Lower leg skin (tissue), 4 donors: ENCODE measurements around the gene PFKFB2. TPM values are rescaled to one million over a fixed set of nuclear protein-coding genes. Genes with fewer than 3 reads are reported as not detected.

Source experiments
- DNase-seq, 2 donors: peaks; one replicate each; pipeline ENCODE4 v3.0.0-alpha.2; 2019; ENCODE audit warnings: low spot score in 2 of 2
- H3K4me3 ChIP-seq: fragments of 200-600 bp; sonication (generic); 2 replicates; pipeline ENCODE4 v1.5.1; 2017; ENCODE audit warnings: mild to moderate bottlenecking, low read depth; ENCODE audit not compliant: poor library complexity, severe bottlenecking
- CTCF ChIP-seq, 3 donors: fragments of 450-650 bp; IDR thresholded peaks; one replicate each; pipeline ENCODE4 v1.5.1; 2016; ENCODE audit warnings: antibody characterized with exemption in 3 of 3, mild to moderate bottlenecking in 3 of 3, moderate library complexity in 2 of 3
- POLR2A ChIP-seq, 2 donors: fragments of 450-650 bp; IDR thresholded peaks; one replicate each; pipeline ENCODE4 v1.6.1; 2016 to 2017; ENCODE audit warnings: antibody characterized with exemption in 2 of 2, mild to moderate bottlenecking in 1 of 2, moderate library complexity in 1 of 2
- WGBS, 2 donors: methylation state at CpG; one replicate each; pipeline ENCODE4 v1.1.5; 2018; 5-methylcytosine and 5-hydroxymethylcytosine counted together
- intact Hi-C: fragments of 100-400 bp; cut with DNase I; formaldehyde crosslinking; loops from one replicate; pipeline ENCODE4 v1.15.0; 2023; ENCODE audit warnings: low total_unique reads
- total RNA-seq, 4 donors: library from RNA; depleted of rRNA; stranded (reverse); fragments of >200 nt; gene quantifications; one replicate each; pipeline ENCODE4 v1.1.0, GENCODE V29; 2016

The PFKFB2 gene
- total RNA-seq, 4 donors from 2014 or later: 12.6 to 22.6 (median 16.8) TPM

- intact Hi-C loops: no loop called here
- no peak overlapping the region for H3K4me3 ChIP-seq
- no peak for DNase-seq
- 50 to 67% methylated on average over 3 of the region's 3 CpGs for WGBS, 2 donors
- TF ChIP-seq CTCF (IDR thresholded peaks at IDR 0.05) (no peak), POLR2A (IDR thresholded peaks at IDR 0.05) (no peak)
Measured at GRCh38 chr1:207097871-207098324, 44.8 kb downstream of the PFKFB2 start.

- WGBS, 2 donors: 88 to 90% methylated on average over 1 of the region's 1 CpG
- intact Hi-C loops: no loop called here
- no peak for DNase-seq
- TF ChIP-seq CTCF (IDR thresholded peaks at IDR 0.05) (no peak), POLR2A (IDR thresholded peaks at IDR 0.05) (no peak)
- no peak overlapping the region for H3K4me3 ChIP-seq
Measured at GRCh38 chr1:207101720-207102119, 48.6 kb downstream of the PFKFB2 start.

- TF ChIP-seq POLR2A (IDR thresholded peaks at IDR 0.05) (no peak), CTCF (IDR thresholded peaks at IDR 0.05) (no peak)
- WGBS, 2 donors: 79 to 80% methylated on average over 5 of the region's 5 CpGs
- no peak for DNase-seq
- H3K4me3 ChIP-seq: no peak overlapping the region
- intact Hi-C loops: no loop called here
Measured at GRCh38 chr1:207102146-207102545, 49.1 kb downstream of the PFKFB2 start.

GRCh38 chr1:207102659-207103058, 49.6 kb downstream of the PFKFB2 start:
- WGBS, 2 donors: 84 to 94% methylated on average over 1 of the region's 1 CpG
- no peak for DNase-seq

GRCh38 chr1:207103892-207104373, 50.9 kb downstream of the PFKFB2 start, which contains the start of gene C4BPA:
C4BPA (plus strand) TSS chr1:207104233; CDS start chr1:207113026, 8,793 bp downstream.
- intact Hi-C loops: no loop called here
- WGBS, 2 donors: 81 to 90% methylated on average over 7 of the region's 7 CpGs
- no peak for DNase-seq
- no peak within 1 kb of the TSS for H3K4me3 ChIP-seq
- TF ChIP-seq POLR2A (IDR thresholded peaks at IDR 0.05) (no peak), CTCF (IDR thresholded peaks at IDR 0.05) (no peak)

More at GRCh38 chr1:207102659-207103058, 49.6 kb downstream of the PFKFB2 start:
- intact Hi-C loops: no loop called here
- no peak overlapping the region for H3K4me3 ChIP-seq
- TF ChIP-seq POLR2A (IDR thresholded peaks at IDR 0.05) (no peak), CTCF (IDR thresholded peaks at IDR 0.05) (no peak)

- WGBS, 2 donors: 69 to 81% methylated on average over 3 of the region's 3 CpGs
- no peak overlapping the region for H3K4me3 ChIP-seq
- TF ChIP-seq CTCF (IDR thresholded peaks at IDR 0.05): no peak
- TF ChIP-seq POLR2A (IDR thresholded peaks at IDR 0.05): no peak
- DNase-seq: no peak
- intact Hi-C loops: no loop called here
Measured at GRCh38 chr1:207109004-207109403, 55.9 kb downstream of the PFKFB2 start.
